ENCODE measurements around the gene EMILIN2. TPM values are rescaled to one million over a fixed set of nuclear protein-coding genes. Genes with fewer than 3 reads are reported as not detected.

Gene EMILIN2
- total RNA-seq, 2 experiments from 2014 or later: 0.15 to 1.4 TPM

DNA sequence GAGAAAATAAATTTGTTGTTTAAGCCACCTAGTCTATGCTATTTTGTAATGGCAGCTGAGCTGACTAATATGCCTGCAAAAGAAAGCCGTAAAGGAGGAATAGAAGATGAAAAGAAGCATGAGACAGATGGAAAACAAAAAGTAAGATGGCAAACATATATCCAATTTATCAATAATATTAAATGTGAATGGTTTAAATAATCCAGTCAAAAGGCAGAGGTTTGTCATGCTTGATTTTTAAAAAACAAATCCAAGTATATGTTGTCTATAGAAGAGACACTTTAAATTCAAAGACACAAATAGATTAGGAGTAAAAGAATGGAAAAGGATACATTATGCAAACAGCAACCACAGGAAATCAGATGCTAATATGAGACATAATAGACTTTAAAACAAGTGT lies 35.4 kb upstream of the EMILIN2 start:
- DNase-seq (ENCODE audit: low spot score): no peak
- no peaks in the 10 kb centered on the region for H3K9me2 ChIP-seq (ENCODE audit: insufficient read depth, low read length)
- no peaks in the 10 kb centered on the region for H3K79me2 ChIP-seq (ENCODE audit: insufficient read depth, low read depth, low read length)
- intact Hi-C loops (cut with micrococcal nuclease; ENCODE audit: unreplicated experiment): no loop called here
- H3K36me3 ChIP-seq (ENCODE audit: insufficient read depth, low read length): 0 out of 2 replicates have a peak, but pooled peaks cover 8% of the 10 kb centered on the region
- H4K20me1 ChIP-seq (ENCODE audit: insufficient read depth, low read length): no peaks in the 10 kb centered on the region
- TF ChIP-seq EZH2phosphoT487 (IDR thresholded peaks at IDR 0.05; ENCODE audit: borderline replicate concordance, low read depth, low read length): no peak
- TF ChIP-seq, protein P1, sequence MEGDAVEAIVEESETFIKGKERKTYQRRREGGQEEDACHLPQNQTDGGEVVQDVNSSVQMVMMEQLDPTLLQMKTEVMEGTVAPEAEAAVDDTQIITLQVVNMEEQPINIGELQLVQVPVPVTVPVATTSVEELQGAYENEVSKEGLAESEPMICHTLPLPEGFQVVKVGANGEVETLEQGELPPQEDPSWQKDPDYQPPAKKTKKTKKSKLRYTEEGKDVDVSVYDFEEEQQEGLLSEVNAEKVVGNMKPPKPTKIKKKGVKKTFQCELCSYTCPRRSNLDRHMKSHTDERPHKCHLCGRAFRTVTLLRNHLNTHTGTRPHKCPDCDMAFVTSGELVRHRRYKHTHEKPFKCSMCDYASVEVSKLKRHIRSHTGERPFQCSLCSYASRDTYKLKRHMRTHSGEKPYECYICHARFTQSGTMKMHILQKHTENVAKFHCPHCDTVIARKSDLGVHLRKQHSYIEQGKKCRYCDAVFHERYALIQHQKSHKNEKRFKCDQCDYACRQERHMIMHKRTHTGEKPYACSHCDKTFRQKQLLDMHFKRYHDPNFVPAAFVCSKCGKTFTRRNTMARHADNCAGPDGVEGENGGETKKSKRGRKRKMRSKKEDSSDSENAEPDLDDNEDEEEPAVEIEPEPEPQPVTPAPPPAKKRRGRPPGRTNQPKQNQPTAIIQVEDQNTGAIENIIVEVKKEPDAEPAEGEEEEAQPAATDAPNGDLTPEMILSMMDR (conservative IDR thresholded peaks at IDR 0.05; ENCODE audit: low read length): no peak
- no peaks in the 10 kb centered on the region; the same call in 1 of the 2 replicates for H3K9me3 ChIP-seq (ENCODE audit: low read length)
- no peak overlapping the region for H3K27ac ChIP-seq (ENCODE audit: low read depth, low read length, poor library complexity, severe bottlenecking)
- BruUV-seq (replicated peaks): no TSS peak
- H3K4me3 ChIP-seq (ENCODE audit: low read depth, low read length, poor library complexity, severe bottlenecking): no peak overlapping the region
- ChIA-PET POLR2A (no interaction called here), CTCF (ENCODE audit: unreplicated experiment) (no interaction called here)
- no peak overlapping the region for H2AFZ ChIP-seq (ENCODE audit: low read length)
- H3K4me2 ChIP-seq (ENCODE audit: low read length): no peak overlapping the region
- no peaks in the 10 kb centered on the region for H3K4me1 ChIP-seq (ENCODE audit: insufficient read depth, low read length, poor library complexity, severe bottlenecking)

DNA sequence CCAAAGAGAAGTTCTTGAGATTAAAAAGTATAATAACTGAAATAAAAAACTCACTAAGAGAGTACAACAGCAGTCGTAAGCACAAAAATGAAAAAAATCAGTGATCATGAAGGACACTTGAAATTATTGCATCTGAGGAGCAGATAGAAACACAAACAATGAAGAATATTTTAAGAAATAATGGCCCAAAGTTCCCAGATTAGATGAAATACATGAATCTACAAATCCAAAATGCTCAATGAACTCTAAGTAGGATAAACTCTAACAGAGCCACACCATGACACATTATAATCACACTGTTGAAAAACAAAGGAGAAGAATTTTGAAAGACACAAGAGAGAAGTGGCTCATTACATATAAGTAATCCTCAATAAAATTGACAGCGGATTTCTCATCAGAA lies 31.9 kb upstream of the EMILIN2 start:
- no peak overlapping the region for H3K27ac ChIP-seq (ENCODE audit: low read depth, low read length, poor library complexity, severe bottlenecking)
- no peaks in the 10 kb centered on the region for H3K9me2 ChIP-seq (ENCODE audit: insufficient read depth, low read length)
- DNase-seq (ENCODE audit: low spot score): no peak
- POLR2A ChIA-PET: no interaction called here
- intact Hi-C loops (cut with micrococcal nuclease; ENCODE audit: unreplicated experiment): no loop called here
- H3K36me3 ChIP-seq (ENCODE audit: insufficient read depth, low read length): no peaks in the 10 kb centered on the region
- no peak overlapping the region for H3K4me3 ChIP-seq (ENCODE audit: low read depth, low read length, poor library complexity, severe bottlenecking)
- no TSS peak for BruUV-seq (replicated peaks)
- H3K79me2 ChIP-seq (ENCODE audit: insufficient read depth, low read depth, low read length): no peaks in the 10 kb centered on the region
- no peak overlapping the region for H3K4me2 ChIP-seq (ENCODE audit: low read length)
- no peaks in the 10 kb centered on the region for H3K4me1 ChIP-seq (ENCODE audit: insufficient read depth, low read length, poor library complexity, severe bottlenecking)
- H4K20me1 ChIP-seq (ENCODE audit: insufficient read depth, low read length): no peaks in the 10 kb centered on the region
- no peaks in the 10 kb centered on the region for H3K9me3 ChIP-seq (ENCODE audit: low read length)
- CTCF ChIA-PET (ENCODE audit: unreplicated experiment): no interaction called here
- no peak overlapping the region for H2AFZ ChIP-seq (ENCODE audit: low read length)
- TF ChIP-seq EZH2phosphoT487 (IDR thresholded peaks at IDR 0.05; ENCODE audit: borderline replicate concordance, low read depth, low read length): no peak
- TF ChIP-seq, protein P1 (conservative IDR thresholded peaks at IDR 0.05; ENCODE audit: low read length): no peak

DNA sequence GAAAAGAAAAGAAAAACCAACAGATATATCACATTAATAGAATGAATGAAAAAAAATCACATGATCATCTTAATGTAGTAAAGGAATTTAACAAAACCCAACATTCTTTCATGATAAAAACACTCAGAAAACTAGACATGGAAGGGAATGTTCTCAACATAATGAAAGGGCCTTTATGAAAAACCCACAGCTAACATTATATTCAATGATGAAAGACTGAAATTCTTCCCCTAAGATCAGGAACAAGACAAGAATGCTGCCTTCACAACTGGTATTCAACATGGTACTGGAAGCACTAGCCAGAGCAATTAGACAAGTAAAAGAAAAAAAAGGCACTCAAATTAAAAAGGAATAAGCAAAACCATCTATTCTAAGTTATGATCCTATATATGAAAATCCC lies 28.5 kb upstream of the EMILIN2 start:
- no peak for TF ChIP-seq EZH2phosphoT487 (IDR thresholded peaks at IDR 0.05; ENCODE audit: borderline replicate concordance, low read depth, low read length)
- TF ChIP-seq, protein P1 (conservative IDR thresholded peaks at IDR 0.05; ENCODE audit: low read length): no peak
- Histone ChIP-seq H3K4me3 (ENCODE audit: low read depth, low read length, poor library complexity, severe bottlenecking) (no peak overlapping the region), H3K4me2 (ENCODE audit: low read length) (no peak overlapping the region), H4K20me1 (ENCODE audit: insufficient read depth, low read length) (no peaks in the 10 kb centered on the region), H3K4me1 (ENCODE audit: insufficient read depth, low read length, poor library complexity, severe bottlenecking) (no peaks in the 10 kb centered on the region), H3K27ac (ENCODE audit: low read depth, low read length, poor library complexity, severe bottlenecking) (no peak overlapping the region), H3K36me3 (ENCODE audit: insufficient read depth, low read length) (no peaks in the 10 kb centered on the region), H3K9me2 (ENCODE audit: insufficient read depth, low read length) (no peaks in the 10 kb centered on the region), H3K9me3 (ENCODE audit: low read length) (no peaks in the 10 kb centered on the region), H2AFZ (ENCODE audit: low read length) (no peak overlapping the region), H3K79me2 (ENCODE audit: insufficient read depth, low read depth, low read length) (no peaks in the 10 kb centered on the region)
- intact Hi-C loops (cut with micrococcal nuclease; ENCODE audit: unreplicated experiment): no loop called here
- ChIA-PET POLR2A (no interaction called here), CTCF (ENCODE audit: unreplicated experiment) (no interaction called here)
- BruUV-seq (replicated peaks): no TSS peak
- no peak for DNase-seq (ENCODE audit: low spot score)
